GM12892 (cell line): Measurements from ENCODE around the gene ZNF467.

Source experiments
- POLR2A ChIP-seq: IDR thresholded peaks from 2 replicates; pipeline ENCODE4 v1.6.1; 2011; ENCODE audit warnings: low read depth, low read length, control low read depth
- POLR2AphosphoS5 ChIP-seq: IDR thresholded peaks from 2 replicates; pipeline ENCODE4 v1.6.1; 2011; ENCODE audit warnings: low read depth, low read length, control low read depth

GRCh38 chr7:149725916-149726315 is 47.5 kb downstream of the ZNF467 start:
- TF ChIP-seq POLR2AphosphoS5 = no peak
- TF ChIP-seq POLR2A = no peak
